GM12892 (cell line): ENCODE results near the gene CLDN9.

Experiments used
- POLR2A ChIP-seq: IDR thresholded peaks from 2 replicates; pipeline ENCODE4 v1.6.1; 2011; ENCODE audit warnings: low read depth, low read length, control low read depth
- POLR2AphosphoS5 ChIP-seq: IDR thresholded peaks from 2 replicates; pipeline ENCODE4 v1.6.1; 2011; ENCODE audit warnings: low read depth, low read length, control low read depth
- TAF1 ChIP-seq: IDR thresholded peaks from 2 replicates; pipeline ENCODE4 v1.6.1; 2011; ENCODE audit warnings: low read depth, mild to moderate bottlenecking, control low read depth, low read length, borderline replicate concordance

DNA sequence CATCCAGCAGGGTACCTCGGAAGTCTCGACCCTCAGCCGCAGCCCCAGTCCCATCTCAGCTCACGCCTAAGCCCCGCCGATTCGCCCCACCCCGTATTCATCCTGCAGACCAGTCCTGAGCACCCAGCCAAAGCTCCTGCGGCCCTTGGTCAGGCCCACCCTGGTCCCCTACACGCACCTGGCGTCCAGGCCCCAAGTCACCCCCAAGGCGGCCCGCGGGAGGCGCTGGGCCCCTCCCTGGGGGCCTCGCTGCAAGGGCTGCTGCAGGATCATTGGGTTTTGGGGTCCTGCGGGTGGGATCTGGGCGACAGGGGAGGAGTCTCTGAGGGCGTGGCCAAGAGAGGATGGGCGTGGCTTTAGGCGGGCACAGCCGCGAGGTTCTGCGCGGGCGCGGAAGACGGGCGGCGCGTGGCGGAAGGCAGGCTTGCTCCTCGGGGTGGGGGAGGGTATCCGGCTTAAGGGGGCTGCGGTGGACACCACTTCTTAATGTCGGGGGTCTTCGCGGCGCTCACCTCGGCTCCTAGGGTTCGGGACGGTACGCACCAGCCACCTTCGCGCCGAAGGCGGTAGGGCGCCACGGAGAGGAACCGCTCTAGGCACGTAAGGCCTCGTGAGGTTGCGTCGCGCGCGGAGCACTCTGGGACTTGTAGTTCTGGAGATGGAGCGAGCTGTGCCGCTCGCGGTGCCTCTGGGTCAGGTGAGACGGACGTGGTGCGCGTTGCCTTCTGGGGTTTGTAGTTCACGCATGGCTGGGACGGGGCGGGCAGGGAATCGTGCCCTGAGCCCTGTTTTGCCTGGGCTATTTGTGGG is 11.2 kb downstream of the CLDN9 start, which contains the start of the genes HCFC1R1 and THOC6:
- TF ChIP-seq POLR2AphosphoS5 (peak; percentile 89), TAF1 (no peak), POLR2A (peak; percentile 83; the same call in 1 of the 2 replicates)
